ENCODE data around the gene SF1. TPM values are rescaled to one million over a fixed set of nuclear protein-coding genes. Genes with fewer than 3 reads are reported as not detected.
A peak's percentile ranks its signal among the peaks of the same experiment; 100 is the strongest.

The SF1 gene
- total RNA-seq, 1 donor, result 95.9 TPM

GRCh38 chr11:64735725-64736259, 42.5 kb downstream of the SF1 start:
- DNase-seq (ENCODE audit: low read depth), result no peak
- TF ChIP-seq CTCF (IDR thresholded peaks at IDR 0.05; ENCODE audit: insufficient read depth, low read depth, low read length), result no peak
- H3K4me3 ChIP-seq (ENCODE audit: low read depth, low read length), result no peak overlapping the region

- DNase-seq (ENCODE audit: low read depth), result peak; percentile 9
Observed at GRCh38 chr11:64734811-64735724, 43.3 kb downstream of the SF1 start.

GRCh38 chr11:64731601-64732000, 46.7 kb downstream of the SF1 start:
- H3K4me3 ChIP-seq (ENCODE audit: low read depth, low read length), result no peak overlapping the region
- TF ChIP-seq CTCF (IDR thresholded peaks at IDR 0.05; ENCODE audit: insufficient read depth, low read depth, low read length), result no peak
- no peak for DNase-seq (ENCODE audit: low read depth)

More at GRCh38 chr11:64734811-64735724, 43.3 kb downstream of the SF1 start:
- no peak overlapping the region for H3K4me3 ChIP-seq (ENCODE audit: low read depth, low read length)
- TF ChIP-seq CTCF (IDR thresholded peaks at IDR 0.05; ENCODE audit: insufficient read depth, low read depth, low read length), result no peak

- no peak overlapping the region for H3K4me3 ChIP-seq (ENCODE audit: low read depth, low read length)
- TF ChIP-seq CTCF (IDR thresholded peaks at IDR 0.05; ENCODE audit: insufficient read depth, low read depth, low read length), result no peak
- DNase-seq (ENCODE audit: low read depth), result no peak
Observed at GRCh38 chr11:64729851-64730382, 48.4 kb downstream of the SF1 start.

- no peak overlapping the region for H3K4me3 ChIP-seq (ENCODE audit: low read depth, low read length)
- no peak for DNase-seq (ENCODE audit: low read depth)
- TF ChIP-seq CTCF (IDR thresholded peaks at IDR 0.05; ENCODE audit: insufficient read depth, low read depth, low read length), result no peak
Observed at GRCh38 chr11:64728757-64729365, 49.5 kb downstream of the SF1 start.

GRCh38 chr11:64726867-64727530, 51.3 kb downstream of the SF1 start:
- no peak for DNase-seq (ENCODE audit: low read depth)
- TF ChIP-seq CTCF (IDR thresholded peaks at IDR 0.05; ENCODE audit: insufficient read depth, low read depth, low read length), result no peak
- no peak overlapping the region for H3K4me3 ChIP-seq (ENCODE audit: low read depth, low read length)
